HG03060 (cell line): ENCODE data around the gene CTTN.
"Not testable (repeated sequence)": the region's sequence is repeated elsewhere in the genome, so short reads cannot be mapped to it uniquely, and the experiment has no call there.

Experiments used
- ATAC-seq: cut with Tn5 transposase; IDR thresholded peaks from one replicate; pipeline ENCODE4 v1.9.1; 2021; ENCODE audit warnings: low read depth, moderate number of reproducible peaks; ENCODE audit not compliant: unreplicated experiment

Gene CTTN

GRCh38 chr11:70440206-70440605 lies 41.9 kb downstream of the CTTN start:
- ATAC-seq, result no peak

DNA sequence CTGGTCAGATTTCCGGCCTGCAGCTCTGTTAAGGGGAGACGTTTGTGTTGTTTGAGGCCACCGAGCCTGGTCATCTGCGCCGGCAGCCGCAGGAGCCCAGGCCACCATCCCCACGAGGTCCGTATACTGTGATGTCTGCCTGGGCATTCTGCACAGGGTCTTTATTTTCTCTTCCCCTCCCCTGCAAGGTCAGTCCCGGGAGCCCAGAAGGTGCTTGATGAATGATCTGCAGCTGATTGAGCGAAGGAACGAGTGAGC lies 45.4 kb downstream of the CTTN start:
- no peak for ATAC-seq

DNA sequence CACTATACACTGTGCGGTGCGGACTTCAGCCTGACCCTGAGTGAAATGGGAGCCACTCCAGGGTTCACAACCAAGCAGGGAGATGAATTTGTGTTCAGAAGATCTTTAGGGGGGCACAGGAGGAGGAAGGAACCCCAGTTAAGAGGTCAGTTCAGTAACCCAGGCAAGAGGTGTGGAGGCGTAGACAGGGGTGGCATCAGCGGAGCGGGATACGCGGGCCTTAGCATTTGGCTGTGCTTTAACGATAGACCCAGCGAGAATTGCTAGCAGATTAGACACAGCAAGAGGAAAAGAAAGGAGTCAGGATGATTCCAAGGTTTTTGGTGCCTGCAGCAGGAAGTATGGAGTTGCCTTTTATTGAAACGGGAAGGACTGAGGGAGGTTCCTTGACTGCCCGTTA lies 46.8 kb downstream of the CTTN start:
- ATAC-seq, result no peak

- no peak for ATAC-seq
These were observed 47.3 kb downstream of the CTTN start for GRCh38 chr11:70445605-70446004.

DNA sequence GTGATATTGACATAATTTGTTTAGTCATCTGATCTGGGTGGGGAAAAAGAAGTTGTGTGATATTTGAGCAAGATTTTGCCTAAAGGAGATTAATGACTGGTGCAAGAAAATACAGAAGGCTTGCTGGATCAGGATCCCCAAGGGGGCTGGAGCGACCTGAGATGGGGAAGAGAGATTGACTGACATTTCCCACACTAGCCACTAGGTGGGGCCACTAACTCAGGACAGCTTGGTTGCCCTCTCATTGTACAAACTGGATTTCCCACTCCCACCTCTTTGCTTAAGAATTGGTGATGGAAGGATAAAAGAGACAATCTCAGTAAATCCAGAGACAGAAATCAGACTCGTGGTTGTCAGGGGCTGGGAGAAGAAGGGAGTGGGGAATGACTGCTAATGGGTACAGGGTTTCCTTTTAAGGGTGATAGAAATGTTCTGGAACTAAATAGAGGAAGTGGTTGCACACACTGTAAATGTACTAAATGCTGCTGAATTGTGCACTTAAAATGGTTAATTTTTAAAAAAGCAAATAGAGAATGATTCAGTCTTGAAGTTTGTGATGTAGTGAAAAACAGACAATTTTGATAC lies 50.7 kb downstream of the CTTN start:
- ATAC-seq, result no peak

DNA sequence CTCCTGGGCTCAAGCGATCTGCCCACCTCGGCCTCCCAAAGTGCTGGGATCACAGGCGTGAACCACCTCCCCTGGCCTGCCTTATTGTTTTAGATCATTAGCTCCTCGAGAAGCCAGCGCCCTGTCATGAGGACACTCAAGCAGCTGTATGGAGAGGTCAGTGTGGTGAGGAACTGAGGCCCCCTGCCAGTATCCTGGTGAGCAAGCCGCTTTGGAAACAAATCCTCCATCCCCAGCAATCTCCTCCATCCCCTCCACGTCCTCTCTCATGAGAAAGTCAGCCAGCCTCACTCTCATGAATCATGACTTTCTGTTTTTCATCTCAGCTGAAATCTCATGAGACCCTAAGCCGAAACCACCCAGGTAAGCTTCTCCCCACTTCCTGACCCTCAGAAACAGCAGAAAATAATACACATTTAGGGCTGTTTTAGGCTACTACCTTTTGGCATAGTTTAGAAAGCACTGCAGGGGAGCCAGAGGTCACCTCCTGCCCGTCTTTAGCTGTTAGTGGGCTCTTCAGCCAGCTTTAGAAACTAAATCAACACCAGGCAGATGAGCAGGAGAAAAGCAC lies 56.0 kb downstream of the CTTN start:
- ATAC-seq, result no peak

GRCh38 chr11:70454811-70455210 lies 56.5 kb downstream of the CTTN start:
- ATAC-seq, result not testable (repeated sequence)

GRCh38 chr11:70455354-70455753 lies 57.0 kb downstream of the CTTN start:
- no peak for ATAC-seq

GRCh38 chr11:70456921-70457532 lies 58.7 kb downstream of the CTTN start:
- no peak for ATAC-seq

GRCh38 chr11:70458736-70459135 lies 60.4 kb downstream of the CTTN start:
- ATAC-seq, result no peak

DNA sequence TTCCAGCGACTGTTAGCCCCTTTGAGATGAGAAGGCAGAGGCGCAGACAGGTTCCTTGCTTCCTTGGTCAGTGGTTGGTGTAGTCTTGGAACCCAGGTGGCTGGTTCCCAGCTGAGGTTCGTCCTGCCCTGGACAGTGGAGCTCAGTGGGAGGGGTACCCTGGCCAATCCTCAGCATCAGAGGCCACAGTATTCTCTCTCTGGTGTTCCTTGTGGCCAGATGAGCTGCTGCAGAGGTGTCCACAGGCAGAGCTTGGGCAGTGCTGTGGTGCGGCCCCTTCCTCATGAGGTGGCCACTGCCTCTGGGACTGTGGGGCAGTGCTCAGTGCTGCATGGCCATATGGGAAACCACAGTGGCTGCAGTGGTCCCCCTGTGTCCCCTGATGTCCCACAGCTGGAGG lies 61.8 kb downstream of the CTTN start:
- no peak for ATAC-seq

DNA sequence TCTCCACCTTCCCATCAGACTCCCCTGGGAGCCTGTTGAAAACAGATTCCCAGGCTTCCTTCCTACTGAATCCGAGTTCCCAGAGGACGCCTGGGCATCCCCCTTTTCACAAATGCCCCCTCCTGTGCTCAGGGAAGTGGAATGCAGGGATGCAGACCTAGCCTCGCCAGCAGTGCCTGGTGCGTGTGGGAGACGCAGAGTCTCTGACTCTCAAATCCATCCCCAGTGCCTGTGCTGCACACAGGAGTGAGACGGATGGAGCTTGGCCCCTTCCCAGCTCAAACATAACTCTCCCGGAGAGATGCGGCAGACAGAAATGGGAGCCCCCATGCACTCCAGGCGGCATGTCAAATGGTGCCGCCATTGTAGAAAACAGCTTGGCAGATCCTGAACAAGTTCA lies 62.6 kb downstream of the CTTN start:
- no peak for ATAC-seq

GRCh38 chr11:70462818-70463477 lies 64.6 kb downstream of the CTTN start:
- no peak for ATAC-seq

GRCh38 chr11:70463478-70464255 lies 65.3 kb downstream of the CTTN start:
- no peak for ATAC-seq

DNA sequence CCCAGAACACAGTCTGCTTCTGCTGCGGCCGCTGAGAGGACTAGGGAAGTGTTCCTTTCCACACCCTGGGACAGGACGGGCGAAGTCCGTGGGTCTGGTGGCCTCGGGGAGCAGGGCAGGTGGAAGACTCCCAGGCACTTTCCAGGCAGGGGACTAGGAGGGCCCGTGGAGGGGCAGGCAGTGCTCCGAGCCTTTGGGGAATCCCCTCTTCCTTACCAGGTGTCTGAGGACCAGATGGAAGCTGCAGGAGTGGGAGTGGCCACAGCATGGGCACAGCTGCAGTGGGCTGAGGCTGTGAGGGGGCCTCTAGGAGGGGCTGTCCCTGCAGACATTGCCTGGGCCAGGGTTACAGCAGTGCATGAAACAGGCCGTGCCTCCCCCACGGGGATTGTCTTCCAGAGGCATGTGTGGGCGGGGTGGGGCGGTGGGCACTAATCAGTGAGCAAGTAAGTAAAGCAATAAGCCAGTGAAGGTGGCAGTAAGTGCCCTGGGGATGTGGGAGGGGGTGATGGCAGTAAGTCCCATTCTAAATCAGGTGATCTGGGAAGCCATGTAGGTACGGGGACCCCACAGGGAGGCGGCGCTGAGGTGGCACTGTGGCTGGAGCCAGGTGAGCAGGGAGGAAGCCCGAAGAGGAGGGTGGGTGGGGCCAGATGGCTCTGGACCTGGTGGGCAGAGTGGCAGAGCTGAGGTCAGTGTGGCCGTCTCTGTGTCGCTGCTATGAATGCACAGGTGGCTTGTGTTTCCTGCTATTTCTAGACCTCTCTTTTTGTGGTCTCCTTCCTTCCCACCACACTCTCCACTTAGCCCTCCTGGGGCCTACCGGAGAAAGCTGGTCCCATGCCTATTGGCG lies 66.4 kb downstream of the CTTN start:
- ATAC-seq, result no peak

GRCh38 chr11:70466154-70466553 lies 67.8 kb downstream of the CTTN start:
- ATAC-seq, result no peak

DNA sequence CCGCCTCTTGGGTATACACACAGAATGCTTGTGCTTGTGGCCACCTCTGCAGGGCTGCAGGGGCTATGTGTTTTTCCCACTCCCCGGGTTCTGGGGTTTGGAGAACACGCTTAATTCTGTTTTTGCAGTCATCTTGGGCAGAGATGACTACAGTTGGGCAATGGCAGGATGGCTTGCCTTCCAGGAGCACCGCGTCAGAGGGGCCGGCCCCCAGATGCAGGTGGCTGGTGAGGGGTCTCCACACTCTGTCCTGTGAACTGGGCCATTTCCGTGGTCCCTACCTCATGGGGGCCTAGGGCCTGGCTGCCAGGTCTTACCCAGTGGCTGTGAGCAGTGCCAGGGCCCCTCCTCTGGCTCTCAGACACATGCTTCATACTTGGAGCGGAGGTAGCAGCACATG lies 68.3 kb downstream of the CTTN start:
- ATAC-seq, result no peak

GRCh38 chr11:70467201-70468085 lies 69.1 kb downstream of the CTTN start:
- no peak for ATAC-seq
